ENCODE data around the gene CPPED1. TPM values are rescaled to one million over a fixed set of nuclear protein-coding genes. Genes with fewer than 3 reads are reported as not detected.

CPPED1 gene
- total and polyA plus RNA-seq, 2 of the 4 experiments (the other 2 are of a cell fraction), result 5.1 to 6.5 TPM

- H2BK20ac ChIP-seq (ENCODE audit: low read depth, low read length), result no peak overlapping the region
These were observed 23.2 kb downstream of the CPPED1 start for GRCh38 chr16:12780467-12780866.

More at GRCh38 chr16:12780467-12780866, 23.2 kb downstream of the CPPED1 start:
- no peak overlapping the region for H2AFZ ChIP-seq (replicated peaks; ENCODE audit: low read length, poor library complexity)
- no peaks in the 10 kb centered on the region for H4K20me1 ChIP-seq (ENCODE audit: insufficient read depth, low read length)
- peaks cover 2% of the 10 kb centered on the region; the same call in 1 of the 2 replicates for H3K9me3 ChIP-seq (ENCODE audit: control insufficient read depth, insufficient read depth, low read length)
- H4K5ac ChIP-seq (ENCODE audit: low read depth, low read length), result no peak overlapping the region
- H3K9me1 ChIP-seq (ENCODE audit: insufficient read depth, low read length), result no peaks in the 10 kb centered on the region
- CTCF ChIA-PET, result no interaction called here
- in situ Hi-C loops (cut with MboI; ENCODE audit: low sequenced_read_pairs) (no loop called here), intact Hi-C loops (cut with micrococcal nuclease) (no loop called here), dilution Hi-C loops (cut with HindIII; ENCODE audit: low sequenced_read_pairs, unreplicated experiment) (no loop called here)
- H3K4me2 ChIP-seq (ENCODE audit: low read depth, low read length), result no peak overlapping the region
- no peak overlapping the region for H3K4ac ChIP-seq (ENCODE audit: low read depth, low read length)
- no peak overlapping the region for H2AK5ac ChIP-seq (ENCODE audit: low read depth, low read length)
- 20% methylated on average over 1 of the region's 2 CpGs; no CpG with 5 or more reads in 1 of the 2 experiments for WGBS, 2 experiments (ENCODE audit: extremely low coverage in 2 of 2, insufficient read length in 1 of 2)
- H2BK15ac ChIP-seq (ENCODE audit: low read depth, low read length), result no peak overlapping the region
- no peak overlapping the region for H3K27ac ChIP-seq (ENCODE audit: insufficient read depth, low read length)
- no peak overlapping the region for H3K14ac ChIP-seq (replicated peaks; ENCODE audit: low read depth, low read length)
- no peak overlapping the region for H2BK120ac ChIP-seq (ENCODE audit: low read depth, low read length)
- H3K9ac ChIP-seq (ENCODE audit: low read depth, low read length), result no peak overlapping the region
- no peak for ATAC-seq (ENCODE audit: low read depth)
- H2AK9ac ChIP-seq (replicated peaks; ENCODE audit: low read depth, low read length, poor library complexity), result no peak overlapping the region
- no peak overlapping the region for H2BK5ac ChIP-seq (ENCODE audit: low read depth, low read length, poor library complexity, severe bottlenecking)
- H3K4me3 ChIP-seq (ENCODE audit: insufficient read depth, low read depth, low read length), result no peak overlapping the region
- H4K8ac ChIP-seq (ENCODE audit: low read depth in 2 of 2, low read length in 2 of 2), result no peak overlapping the region
- TF ChIP-seq NFE2L2 (IDR thresholded peaks at IDR 0.05; ENCODE audit: low read depth, low read length) (no peak), BHLHE40 (IDR thresholded peaks at IDR 0.05; ENCODE audit: low read depth, low read length) (no peak), MAZ (IDR thresholded peaks at IDR 0.05; ENCODE audit: borderline replicate concordance, low read depth, low read length) (no peak), RCOR1 (IDR thresholded peaks at IDR 0.05; ENCODE audit: insufficient replicate concordance, low read length) (no peak)
- TF ChIP-seq, protein P1, sequence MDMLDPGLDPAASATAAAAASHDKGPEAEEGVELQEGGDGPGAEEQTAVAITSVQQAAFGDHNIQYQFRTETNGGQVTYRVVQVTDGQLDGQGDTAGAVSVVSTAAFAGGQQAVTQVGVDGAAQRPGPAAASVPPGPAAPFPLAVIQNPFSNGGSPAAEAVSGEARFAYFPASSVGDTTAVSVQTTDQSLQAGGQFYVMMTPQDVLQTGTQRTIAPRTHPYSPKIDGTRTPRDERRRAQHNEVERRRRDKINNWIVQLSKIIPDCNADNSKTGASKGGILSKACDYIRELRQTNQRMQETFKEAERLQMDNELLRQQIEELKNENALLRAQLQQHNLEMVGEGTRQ (IDR thresholded peaks at IDR 0.05; ENCODE audit: low read depth, low read length), result no peak
- no peak for DNase-seq
- no peak overlapping the region for H4K91ac ChIP-seq (ENCODE audit: insufficient read depth, low read depth, low read length)
- H3K27me3 ChIP-seq (ENCODE audit: control insufficient read depth, insufficient read depth, low read length), result no peaks in the 10 kb centered on the region
- no peak overlapping the region for H3K56ac ChIP-seq (ENCODE audit: extremely low read depth, insufficient read depth, low read length)
- no peaks in the 10 kb centered on the region for H3K4me1 ChIP-seq (ENCODE audit: control insufficient read depth, insufficient read depth, low read length)
- BruUV-seq (replicated peaks), result no TSS peak
- no peaks in the 10 kb centered on the region for H3K79me1 ChIP-seq (ENCODE audit: low read depth in 1 of 2, low read length in 2 of 2)
- peaks cover 2% of the 10 kb centered on the region; the same call in 1 of the 2 replicates for H3K36me3 ChIP-seq (ENCODE audit: control insufficient read depth, insufficient read depth, low read length)
- POLR2A ChIA-PET (ENCODE audit: unreplicated experiment), result no interaction called here
- H3K18ac ChIP-seq (ENCODE audit: low read depth, low read length), result no peak overlapping the region
- no peak overlapping the region for H3K23ac ChIP-seq (ENCODE audit: low read depth, low read length)

Measured in IMR-90 (cell line).